ENCODE data around the gene SLC16A3.
"Not testable (repeated sequence)": the region's sequence is repeated elsewhere in the genome, so short reads cannot be mapped to it uniquely, and the experiment has no call there.

SLC16A3 gene

DNA sequence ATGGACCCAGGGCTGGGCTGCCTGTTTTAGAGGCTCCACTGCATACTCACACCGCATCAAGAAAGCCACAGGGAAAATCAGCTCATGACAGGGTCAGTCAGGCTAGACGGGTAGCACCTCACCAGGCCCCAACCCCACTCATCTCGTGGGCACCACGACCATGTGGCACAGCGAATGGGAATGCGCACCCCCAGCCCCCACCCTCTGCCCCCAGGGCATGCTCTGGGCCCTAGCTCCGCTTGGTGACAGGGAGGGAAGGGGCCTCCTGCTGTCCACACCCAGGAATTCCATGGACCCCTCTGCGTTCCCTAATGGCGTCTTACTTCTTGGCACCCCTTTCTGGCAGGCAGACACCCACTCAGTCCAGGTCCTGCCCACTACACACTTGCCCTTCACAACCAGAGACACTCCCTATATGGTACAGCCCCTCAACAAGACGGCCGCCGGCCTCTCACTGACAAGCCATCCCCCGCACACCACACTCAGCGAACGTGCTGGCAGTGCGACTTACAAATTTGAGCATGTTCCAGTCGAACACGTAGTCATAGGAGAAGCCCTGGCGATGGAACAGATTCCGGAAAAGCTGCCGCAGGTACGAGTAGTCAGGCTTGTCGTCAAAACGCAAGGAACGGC is 22.1 kb downstream of the SLC16A3 start:
- in situ Hi-C loops (cut with HindIII; ENCODE audit: low pct_unique_long_range_greater_than_20kb, low sequenced_read_pairs): no loop called here
- no peak for TF ChIP-seq JUND (IDR thresholded peaks at IDR 0.05; ENCODE audit: low read depth)
- no peak for DNase-seq (ENCODE audit: low read depth in 1 of 2, low spot score in 1 of 2)

DNA sequence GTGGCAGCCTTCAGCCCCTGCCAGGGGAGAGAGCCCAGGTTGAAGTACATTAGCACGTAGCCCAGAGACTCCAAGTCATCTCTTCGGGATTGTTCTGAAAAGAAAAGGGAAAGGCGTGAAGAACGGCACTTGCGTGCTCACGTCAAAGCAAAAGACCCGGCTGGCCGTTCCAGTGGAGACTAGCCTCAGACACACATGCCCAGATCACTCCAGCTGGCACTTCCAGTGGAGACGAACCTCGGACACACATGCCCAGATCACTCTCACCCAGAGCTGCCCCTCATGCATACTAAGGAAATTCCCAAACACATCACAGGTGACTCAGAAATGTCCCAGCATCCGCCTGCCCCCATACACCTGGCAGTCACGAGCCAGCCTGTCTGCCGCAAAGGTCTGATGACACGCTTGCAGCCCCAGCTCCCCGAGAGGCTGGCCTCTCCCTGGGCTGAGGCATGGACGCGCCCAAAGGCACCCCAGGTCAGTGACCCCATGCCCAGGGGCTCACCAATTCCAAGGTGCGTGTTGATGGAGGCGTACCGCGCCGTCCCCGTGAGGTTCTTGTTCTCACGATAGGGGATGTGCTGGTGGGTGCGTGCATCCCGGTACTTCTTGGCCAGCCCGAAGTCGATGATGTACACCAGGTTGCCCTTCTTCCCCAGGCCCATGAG is 23.8 kb downstream of the SLC16A3 start:
- no peak for DNase-seq (ENCODE audit: low read depth in 1 of 2, low spot score in 1 of 2)

DNA sequence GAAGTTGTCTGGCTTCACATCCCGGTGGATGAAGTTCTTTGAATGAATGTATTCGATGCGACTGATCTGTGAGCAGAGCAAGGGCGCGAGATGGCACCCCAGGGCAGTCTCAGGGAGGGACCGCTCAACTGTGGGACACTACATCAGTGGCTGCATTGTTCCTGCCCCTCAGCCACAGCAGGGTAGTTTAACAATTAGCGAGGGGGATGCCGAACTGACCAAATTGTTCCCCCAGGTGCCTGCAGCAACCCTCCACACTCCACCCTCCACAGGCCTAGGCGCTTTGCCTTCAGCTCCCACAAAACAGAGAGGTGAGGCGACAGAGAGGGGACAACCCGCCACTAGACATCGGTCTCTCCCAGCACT is 24.3 kb downstream of the SLC16A3 start:
- in situ Hi-C loops (cut with HindIII; ENCODE audit: low pct_unique_long_range_greater_than_20kb, low sequenced_read_pairs): no loop called here
- TF ChIP-seq JUND (IDR thresholded peaks at IDR 0.05; ENCODE audit: low read depth): no peak
- no peak for DNase-seq (ENCODE audit: low read depth in 1 of 2, low spot score in 1 of 2)

More for the DNA sequence above, 23.8 kb downstream of the SLC16A3 start:
- no peak for TF ChIP-seq JUND (IDR thresholded peaks at IDR 0.05; ENCODE audit: low read depth)
- in situ Hi-C loops (cut with HindIII; ENCODE audit: low pct_unique_long_range_greater_than_20kb, low sequenced_read_pairs): no loop called here

DNA sequence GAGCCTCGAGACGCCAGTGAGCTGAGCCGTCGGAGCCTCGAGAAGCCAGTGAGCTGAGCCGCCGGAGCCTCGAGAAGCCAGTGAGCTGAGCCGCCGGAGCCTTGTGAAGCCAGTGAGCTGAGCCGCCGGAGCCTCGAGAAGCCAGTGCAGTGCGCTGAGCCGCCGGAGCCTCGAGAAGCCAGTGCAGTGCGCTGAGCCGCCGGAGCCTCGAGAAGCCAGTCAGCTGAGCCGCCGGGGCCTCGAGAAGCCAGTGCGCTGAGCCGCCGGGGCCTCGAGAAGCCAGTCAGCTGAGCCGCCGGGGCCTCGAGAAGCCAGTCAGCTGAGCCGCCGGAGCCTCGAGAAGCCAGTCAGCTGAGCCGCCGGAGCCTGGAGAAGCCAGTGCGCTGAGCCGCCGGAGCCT is 25.3 kb downstream of the SLC16A3 start:
- DNase-seq (ENCODE audit: low read depth in 1 of 2, low spot score in 1 of 2); in situ Hi-C loops (cut with HindIII; ENCODE audit: low pct_unique_long_range_greater_than_20kb, low sequenced_read_pairs): not testable (repeated sequence)

DNA sequence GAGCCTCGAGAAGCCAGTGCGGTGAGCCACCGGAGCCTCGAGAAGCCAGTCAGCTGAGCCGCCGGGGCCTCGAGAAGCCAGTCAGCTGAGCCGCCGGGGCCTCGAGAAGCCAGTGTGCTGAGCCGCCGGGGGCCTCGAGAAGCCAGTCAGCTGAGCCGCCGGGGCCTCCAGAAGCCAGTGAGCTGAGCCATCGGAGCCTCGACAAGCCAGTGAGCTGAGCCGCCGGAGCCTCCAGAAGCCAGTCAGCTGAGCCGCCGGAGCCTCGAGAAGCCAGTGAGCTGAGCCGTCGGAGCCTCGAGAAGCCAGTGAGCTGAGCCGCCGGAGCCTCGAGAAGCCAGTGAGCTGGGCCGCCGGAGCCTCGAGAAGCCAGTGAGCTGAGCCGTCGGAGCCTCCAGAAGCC is 25.9 kb downstream of the SLC16A3 start:
- in situ Hi-C loops (cut with HindIII; ENCODE audit: low pct_unique_long_range_greater_than_20kb, low sequenced_read_pairs); DNase-seq (ENCODE audit: low read depth in 1 of 2, low spot score in 1 of 2): not testable (repeated sequence)

DNA sequence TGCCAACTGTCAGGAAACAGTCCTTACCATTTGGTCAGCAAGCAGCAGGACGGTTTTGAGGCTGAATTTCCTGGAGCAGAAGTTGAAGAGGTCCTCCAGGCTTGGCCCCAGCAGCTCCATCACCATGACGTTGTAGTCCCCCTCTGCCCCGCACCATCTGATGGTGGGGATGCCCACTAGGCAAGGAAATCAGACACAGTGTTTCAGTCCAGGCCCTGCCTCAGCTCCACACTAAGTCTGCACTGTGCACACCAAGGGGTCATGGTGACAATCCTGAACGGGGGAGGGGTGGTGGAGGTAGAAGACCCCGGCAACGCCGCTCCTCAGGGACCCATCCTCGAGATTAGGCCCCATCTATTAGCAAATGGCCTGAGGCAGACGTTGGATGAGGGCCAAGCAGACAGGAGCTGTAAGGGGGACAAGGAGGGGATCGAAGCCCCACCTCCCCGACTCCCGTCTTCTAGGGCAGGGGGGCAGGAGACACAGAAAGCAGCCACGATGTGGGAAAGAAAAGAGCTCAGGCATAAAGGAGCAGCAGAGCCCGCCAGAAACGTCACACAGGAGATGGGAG is 26.6 kb downstream of the SLC16A3 start:
- TF ChIP-seq JUND (IDR thresholded peaks at IDR 0.05; ENCODE audit: low read depth): no peak
- in situ Hi-C loops (cut with HindIII; ENCODE audit: low pct_unique_long_range_greater_than_20kb, low sequenced_read_pairs): no loop called here
- DNase-seq (ENCODE audit: low read depth in 1 of 2, low spot score in 1 of 2): no peak

DNA sequence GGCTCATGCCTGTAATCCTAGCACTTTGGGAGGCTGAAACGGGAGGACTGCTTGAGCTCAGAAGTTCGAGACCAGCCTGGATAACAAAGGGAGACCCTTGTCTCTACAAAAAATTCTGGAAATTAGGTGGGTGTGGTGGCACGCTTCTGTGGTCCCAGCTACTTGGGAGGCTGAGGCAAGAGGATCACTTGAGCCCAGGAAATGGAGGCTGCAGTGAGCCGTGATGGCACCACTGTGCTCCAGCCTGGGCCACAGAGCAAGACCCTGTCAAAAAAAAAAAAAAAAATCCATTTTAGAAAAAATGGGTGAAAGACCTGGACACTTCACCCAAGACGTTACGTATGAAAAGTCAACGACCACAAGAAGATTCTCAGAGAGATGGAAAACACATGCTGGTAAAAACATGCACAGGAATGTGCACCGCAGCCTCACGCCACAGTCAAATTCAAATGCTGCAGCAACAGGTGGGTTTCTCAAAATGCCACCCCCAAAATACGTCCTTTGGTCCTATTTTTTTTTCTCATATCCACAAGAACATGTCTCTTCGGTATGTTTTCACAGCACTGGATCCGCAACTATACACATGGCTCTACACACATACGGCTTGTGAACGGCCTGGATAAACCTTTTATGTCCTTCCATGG is 27.5 kb downstream of the SLC16A3 start:
- no peak for TF ChIP-seq JUND (IDR thresholded peaks at IDR 0.05; ENCODE audit: low read depth)
- no peak for DNase-seq (ENCODE audit: low read depth in 1 of 2, low spot score in 1 of 2)
- in situ Hi-C loops (cut with HindIII; ENCODE audit: low pct_unique_long_range_greater_than_20kb, low sequenced_read_pairs): no loop called here

DNA sequence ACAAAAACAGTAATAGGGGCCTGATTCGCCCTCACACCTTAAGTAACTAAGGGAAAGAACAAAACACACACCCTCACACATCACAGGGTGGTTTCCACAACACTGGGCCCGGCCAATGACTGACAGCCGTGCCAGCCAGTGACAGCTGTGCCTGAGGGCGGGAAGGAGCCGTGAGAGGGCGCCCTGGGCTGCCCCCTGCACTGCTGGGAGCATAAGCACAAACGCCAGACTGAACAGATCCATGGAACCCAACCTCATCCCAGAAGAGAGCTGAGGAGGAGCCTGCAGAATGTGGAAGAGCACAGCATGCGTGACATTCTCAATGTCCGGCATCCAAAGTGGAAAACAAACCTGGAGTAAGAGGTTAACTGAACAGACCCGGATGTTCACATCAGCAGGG is 28.6 kb downstream of the SLC16A3 start:
- peak in 1 of 2 experiments; percentile 53 for DNase-seq (ENCODE audit: low read depth in 1 of 2, low spot score in 1 of 2)
- TF ChIP-seq JUND (IDR thresholded peaks at IDR 0.05; ENCODE audit: low read depth): no peak
- in situ Hi-C loops (cut with HindIII; ENCODE audit: low pct_unique_long_range_greater_than_20kb, low sequenced_read_pairs): no loop called here

DNA sequence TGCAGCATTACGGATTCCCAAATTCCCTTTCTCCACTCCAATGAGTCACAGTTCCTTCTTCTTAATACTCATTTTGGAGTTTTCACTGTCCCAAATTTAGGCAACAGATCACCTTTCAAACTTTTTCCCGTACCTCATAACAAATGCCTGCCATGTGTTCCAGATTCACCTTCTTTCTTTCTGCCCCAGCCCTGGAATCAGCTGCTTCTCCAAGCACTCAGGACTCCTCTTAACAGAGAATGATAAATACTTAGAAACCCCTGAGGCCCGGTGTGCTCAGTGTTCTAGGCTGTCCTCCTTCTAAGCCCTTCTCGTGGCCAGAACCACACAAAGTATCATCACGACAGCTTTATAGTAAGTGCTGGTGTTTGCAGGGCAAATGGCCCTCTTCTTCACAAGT is 29.7 kb downstream of the SLC16A3 start:
- in situ Hi-C loops (cut with HindIII; ENCODE audit: low pct_unique_long_range_greater_than_20kb, low sequenced_read_pairs): no loop called here
- no peak for DNase-seq (ENCODE audit: low read depth in 1 of 2, low spot score in 1 of 2)
- TF ChIP-seq JUND (IDR thresholded peaks at IDR 0.05; ENCODE audit: low read depth): no peak

DNA sequence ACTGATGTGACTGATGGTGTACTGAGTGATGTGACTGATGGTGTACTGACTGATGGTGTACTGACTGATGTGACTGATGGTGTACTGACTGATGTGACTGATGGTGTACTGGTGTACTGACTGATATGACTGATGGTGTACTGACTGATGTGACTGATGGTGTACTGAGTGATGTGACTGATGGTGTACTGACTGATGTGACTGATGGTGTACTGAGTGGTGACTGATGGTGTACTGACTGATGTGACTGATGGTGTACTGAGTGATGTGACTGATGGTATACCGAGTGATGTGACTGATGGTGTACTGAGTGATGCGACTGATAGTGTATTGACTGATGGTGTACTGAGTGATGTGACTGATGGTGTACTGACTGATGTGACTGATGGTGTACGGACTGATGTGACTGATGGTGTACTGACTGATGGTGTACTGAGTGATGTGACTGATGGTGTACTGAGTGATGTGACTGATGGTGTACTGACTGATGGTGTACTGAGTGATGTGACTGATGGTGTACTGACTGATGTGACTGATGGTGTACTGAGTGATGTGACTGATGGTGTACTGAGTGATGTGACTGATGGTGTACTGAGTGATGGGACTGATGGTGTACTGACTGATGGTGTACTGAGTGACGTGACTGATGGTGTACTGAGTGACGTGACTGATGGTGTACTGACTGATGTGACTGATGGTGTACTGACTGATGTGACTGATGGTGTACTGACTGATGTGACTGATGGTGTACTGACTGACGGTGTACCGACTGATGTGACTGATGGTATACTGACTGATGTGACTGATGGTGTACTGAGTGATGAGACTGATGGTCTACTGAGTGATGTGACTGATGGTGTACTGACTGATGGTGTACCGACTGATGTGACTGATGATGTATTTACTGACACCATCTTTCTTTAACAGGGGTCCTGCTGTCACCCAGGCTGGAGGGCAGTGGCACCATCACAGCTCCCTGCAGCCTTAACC is 31.4 kb downstream of the SLC16A3 start:
- DNase-seq (ENCODE audit: low read depth in 1 of 2, low spot score in 1 of 2); in situ Hi-C loops (cut with HindIII; ENCODE audit: low pct_unique_long_range_greater_than_20kb, low sequenced_read_pairs): not testable (repeated sequence)

DNA sequence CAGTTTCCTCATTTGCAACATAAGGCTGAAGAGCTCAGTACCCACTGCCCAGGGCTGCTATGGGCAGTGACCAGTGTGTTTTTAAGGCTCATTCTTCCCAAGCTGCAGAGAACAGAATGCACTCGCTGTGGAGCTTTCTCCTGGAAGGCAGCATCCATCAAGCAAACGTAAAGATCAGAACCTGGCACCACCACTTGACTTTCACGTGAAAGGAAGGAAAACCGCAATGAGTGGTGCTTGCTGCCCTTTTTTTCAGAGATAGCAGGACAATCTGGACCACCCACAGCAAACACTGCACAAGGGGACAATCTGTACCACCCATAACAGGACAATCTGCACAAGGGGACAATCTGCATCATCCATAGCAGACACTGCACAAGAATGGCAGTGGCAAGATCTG is 33.5 kb downstream of the SLC16A3 start:
- DNase-seq (ENCODE audit: low read depth in 1 of 2, low spot score in 1 of 2): no peak
- in situ Hi-C loops (cut with HindIII; ENCODE audit: low pct_unique_long_range_greater_than_20kb, low sequenced_read_pairs): no loop called here
- TF ChIP-seq JUND (IDR thresholded peaks at IDR 0.05; ENCODE audit: low read depth): no peak

DNA sequence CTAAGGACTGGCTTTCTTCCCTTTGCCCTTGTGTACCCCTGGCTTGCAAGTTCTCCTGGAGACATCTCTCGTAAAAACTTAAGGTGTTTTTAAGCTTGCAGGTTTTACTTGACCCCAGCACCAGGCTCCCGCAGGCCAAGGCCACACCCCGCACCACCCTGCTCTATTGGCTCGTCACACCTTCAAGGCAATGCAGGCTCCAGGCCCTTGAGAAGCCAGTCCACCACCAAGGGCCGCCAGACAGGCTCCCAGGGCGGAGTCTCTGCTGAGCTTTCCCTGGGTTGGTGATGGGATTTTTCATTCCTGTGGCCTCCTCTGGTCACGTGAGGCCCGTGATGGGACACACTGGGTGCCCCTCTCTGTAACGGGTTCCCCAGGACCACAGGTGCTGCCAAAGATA is 34.8 kb downstream of the SLC16A3 start:
- in situ Hi-C loops (cut with HindIII; ENCODE audit: low pct_unique_long_range_greater_than_20kb, low sequenced_read_pairs): no loop called here
- TF ChIP-seq JUND (IDR thresholded peaks at IDR 0.05; ENCODE audit: low read depth): no peak

More for the DNA sequence above, 34.8 kb downstream of the SLC16A3 start:
- DNase-seq (ENCODE audit: low read depth in 1 of 2, low spot score in 1 of 2): no peak
